ENCODE data around the gene LRRTM4.
"Not testable (repeated sequence)": the region's sequence is repeated elsewhere in the genome, so short reads cannot be mapped to it uniquely, and the experiment has no call there.

Gene LRRTM4

DNA sequence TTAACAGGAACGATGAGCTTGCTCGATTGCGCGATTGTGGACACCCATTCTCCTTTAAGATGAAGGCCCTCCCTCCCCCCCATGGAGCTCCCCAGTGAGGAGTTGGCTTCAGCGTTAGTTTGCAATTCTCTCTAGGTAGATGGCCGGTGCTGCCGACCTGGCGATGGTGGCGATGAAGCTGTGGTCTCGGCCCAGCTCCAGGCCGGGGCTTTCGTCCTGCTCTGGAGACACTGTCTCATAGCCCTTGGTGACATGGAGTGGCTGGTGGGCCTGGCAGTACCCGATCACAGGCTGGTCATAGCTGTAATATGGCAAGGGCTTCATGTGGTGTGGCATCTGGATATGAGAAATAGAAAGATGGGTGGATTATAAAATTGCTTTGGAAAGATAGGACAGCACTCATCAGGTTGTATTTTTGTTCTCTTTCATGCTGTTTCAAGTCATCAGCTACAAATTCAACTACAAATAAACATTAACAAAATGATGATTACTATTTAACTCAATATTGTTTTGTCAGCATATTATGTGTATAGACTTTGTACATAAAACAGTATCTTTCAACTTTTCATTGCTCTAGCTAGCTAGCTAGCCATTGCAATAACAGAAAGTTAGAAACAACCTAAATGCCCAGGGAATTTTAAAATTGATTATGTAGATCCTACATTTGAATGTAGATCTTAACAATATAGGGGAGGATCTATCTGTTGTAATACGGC is 773.4 kb downstream of the LRRTM4 start:
- DNase-seq (ENCODE audit: insufficient read length, low spot score), result no peak
- no peak for FAIRE-seq
- no peak for TF ChIP-seq SPI1 (IDR thresholded peaks at IDR 0.05; ENCODE audit: low read depth, low read length)
- TF ChIP-seq POU2F2 (IDR thresholded peaks at IDR 0.05; ENCODE audit: low read depth, low read length), result no peak
- TF ChIP-seq POLR2AphosphoS5 (IDR thresholded peaks at IDR 0.05; ENCODE audit: low read depth, low read length), result no peak
- TF ChIP-seq TAF1 (IDR thresholded peaks at IDR 0.05; ENCODE audit: low read depth, low read length), result no peak
- no peak for TF ChIP-seq PAX5 (IDR thresholded peaks at IDR 0.05; ENCODE audit: insufficient read depth, low read length, severe bottlenecking)
- no peak for TF ChIP-seq POLR2A (IDR thresholded peaks at IDR 0.05; ENCODE audit: low read depth, low read length)

DNA sequence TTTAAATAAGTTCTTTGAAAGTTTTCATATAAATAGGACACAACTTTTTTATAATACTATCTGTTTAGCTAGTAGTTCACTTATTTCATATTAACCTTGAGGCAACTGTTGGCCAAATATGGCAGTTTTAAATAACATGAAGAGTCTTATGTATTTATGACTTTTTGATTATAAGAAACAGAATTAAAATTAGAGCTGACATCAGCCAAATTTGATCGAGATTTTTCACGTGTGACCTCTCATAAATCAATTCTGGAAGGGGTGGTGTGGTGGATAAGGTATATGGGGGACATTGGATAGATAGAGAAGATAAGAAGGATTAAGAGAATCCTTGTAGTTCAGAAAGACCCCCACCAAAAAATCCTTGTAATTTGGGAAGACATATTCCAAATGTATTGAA is 776.6 kb downstream of the LRRTM4 start:
- no peak for TF ChIP-seq POU2F2 (IDR thresholded peaks at IDR 0.05; ENCODE audit: low read depth, low read length)
- no peak for TF ChIP-seq PAX5 (IDR thresholded peaks at IDR 0.05; ENCODE audit: insufficient read depth, low read length, severe bottlenecking)
- TF ChIP-seq POLR2AphosphoS5 (IDR thresholded peaks at IDR 0.05; ENCODE audit: low read depth, low read length), result no peak
- no peak for TF ChIP-seq TAF1 (IDR thresholded peaks at IDR 0.05; ENCODE audit: low read depth, low read length)
- no peak for TF ChIP-seq SPI1 (IDR thresholded peaks at IDR 0.05; ENCODE audit: low read depth, low read length)
- TF ChIP-seq POLR2A (IDR thresholded peaks at IDR 0.05; ENCODE audit: low read depth, low read length), result no peak
- DNase-seq (ENCODE audit: insufficient read length, low spot score) (no peak), FAIRE-seq (no peak)

DNA sequence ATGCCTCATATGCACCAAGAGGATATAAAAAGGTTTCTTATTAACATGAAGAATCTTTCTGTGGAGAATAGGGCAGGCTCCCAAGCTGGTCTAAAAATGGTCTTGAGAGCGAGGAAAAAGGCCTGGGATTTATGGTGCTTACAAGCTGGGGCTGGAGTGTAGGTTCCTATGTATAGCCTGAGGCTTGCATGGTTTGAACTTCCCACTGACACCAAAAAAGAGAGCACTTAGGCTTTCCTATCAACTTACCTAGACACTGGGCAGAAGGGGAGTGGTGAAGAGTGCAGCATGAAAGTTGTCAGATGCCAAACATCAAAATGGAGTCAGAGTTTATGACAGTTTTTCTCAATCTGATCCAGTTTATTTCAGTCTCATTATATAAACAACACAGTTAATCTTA is 784.6 kb downstream of the LRRTM4 start:
- FAIRE-seq (no peak), DNase-seq (ENCODE audit: insufficient read length, low spot score) (no peak)
- TF ChIP-seq TAF1 (IDR thresholded peaks at IDR 0.05; ENCODE audit: low read depth, low read length) (no peak), SPI1 (IDR thresholded peaks at IDR 0.05; ENCODE audit: low read depth, low read length) (no peak), PAX5 (IDR thresholded peaks at IDR 0.05; ENCODE audit: insufficient read depth, low read length, severe bottlenecking) (no peak), POLR2A (IDR thresholded peaks at IDR 0.05; ENCODE audit: low read depth, low read length) (no peak), POLR2AphosphoS5 (IDR thresholded peaks at IDR 0.05; ENCODE audit: low read depth, low read length) (no peak), POU2F2 (IDR thresholded peaks at IDR 0.05; ENCODE audit: low read depth, low read length) (no peak)

DNA sequence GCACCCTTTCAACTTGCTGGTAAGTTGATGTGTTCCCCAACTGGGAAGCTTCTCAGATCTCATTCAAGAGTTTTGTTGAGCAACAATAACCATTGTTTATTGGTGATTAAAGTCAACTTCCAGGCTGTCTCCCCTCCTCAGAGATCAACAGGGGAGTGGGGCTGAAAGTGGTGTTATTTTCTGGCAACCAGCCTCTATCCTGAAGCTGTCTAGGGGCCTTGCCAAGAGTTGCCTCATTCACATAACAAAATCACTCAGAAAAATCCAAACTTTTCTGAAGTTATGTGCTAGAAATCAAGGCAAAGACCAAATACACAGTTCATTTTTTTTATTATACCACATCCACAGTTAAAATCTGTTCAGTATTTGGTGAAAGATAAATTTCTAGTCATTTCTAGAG is 788.4 kb downstream of the LRRTM4 start:
- no peak for TF ChIP-seq TAF1 (IDR thresholded peaks at IDR 0.05; ENCODE audit: low read depth, low read length)
- TF ChIP-seq SPI1 (IDR thresholded peaks at IDR 0.05; ENCODE audit: low read depth, low read length), result no peak
- TF ChIP-seq POLR2AphosphoS5 (IDR thresholded peaks at IDR 0.05; ENCODE audit: low read depth, low read length), result no peak
- TF ChIP-seq PAX5 (IDR thresholded peaks at IDR 0.05; ENCODE audit: insufficient read depth, low read length, severe bottlenecking), result no peak
- TF ChIP-seq POLR2A (IDR thresholded peaks at IDR 0.05; ENCODE audit: low read depth, low read length), result no peak
- no peak for TF ChIP-seq POU2F2 (IDR thresholded peaks at IDR 0.05; ENCODE audit: low read depth, low read length)
- DNase-seq (ENCODE audit: insufficient read length, low spot score) (no peak), FAIRE-seq (no peak)

GRCh38 chr2:76731157-76731556 is 791.0 kb downstream of the LRRTM4 start:
- FAIRE-seq (no peak), DNase-seq (ENCODE audit: insufficient read length, low spot score) (no peak)
- peak; percentile 29; the same call in 1 of the 2 replicates for TF ChIP-seq SPI1 (IDR thresholded peaks at IDR 0.05; ENCODE audit: low read depth, low read length)
- TF ChIP-seq PAX5 (IDR thresholded peaks at IDR 0.05; ENCODE audit: insufficient read depth, low read length, severe bottlenecking), result no peak

DNA sequence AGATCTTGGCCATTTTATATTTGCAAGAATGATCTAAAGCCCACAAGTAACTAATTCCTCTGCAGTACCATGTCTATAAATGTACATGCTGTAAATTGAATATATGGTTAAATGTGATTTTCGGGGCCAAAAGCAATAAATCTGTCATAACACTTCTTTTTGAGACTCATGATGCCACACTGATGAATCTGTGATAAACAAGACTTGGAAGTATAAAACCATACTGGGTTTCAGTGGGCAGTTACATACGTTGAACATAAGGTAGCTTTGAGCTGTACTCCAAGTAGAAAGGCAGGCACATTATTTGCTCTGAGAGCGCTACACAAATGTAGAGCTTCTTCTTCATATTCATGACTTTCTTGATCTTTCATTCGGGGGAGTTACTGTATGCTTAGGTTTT is 792.2 kb downstream of the LRRTM4 start:
- DNase-seq (ENCODE audit: insufficient read length, low spot score), result no peak
- no peak for TF ChIP-seq TAF1 (IDR thresholded peaks at IDR 0.05; ENCODE audit: low read depth, low read length)
- no peak for TF ChIP-seq POU2F2 (IDR thresholded peaks at IDR 0.05; ENCODE audit: low read depth, low read length)
- TF ChIP-seq PAX5 (IDR thresholded peaks at IDR 0.05; ENCODE audit: insufficient read depth, low read length, severe bottlenecking), result no peak
- TF ChIP-seq POLR2A (IDR thresholded peaks at IDR 0.05; ENCODE audit: low read depth, low read length), result no peak
- no peak for TF ChIP-seq SPI1 (IDR thresholded peaks at IDR 0.05; ENCODE audit: low read depth, low read length)
- no peak for TF ChIP-seq POLR2AphosphoS5 (IDR thresholded peaks at IDR 0.05; ENCODE audit: low read depth, low read length)
- FAIRE-seq, result no peak

- no peak for FAIRE-seq
- no peak for DNase-seq (ENCODE audit: insufficient read length, low spot score)
- TF ChIP-seq POLR2A (IDR thresholded peaks at IDR 0.05; ENCODE audit: low read depth, low read length) (no peak), POLR2AphosphoS5 (IDR thresholded peaks at IDR 0.05; ENCODE audit: low read depth, low read length) (no peak), PAX5 (IDR thresholded peaks at IDR 0.05; ENCODE audit: insufficient read depth, low read length, severe bottlenecking) (no peak), SPI1 (IDR thresholded peaks at IDR 0.05; ENCODE audit: low read depth, low read length) (no peak), TAF1 (IDR thresholded peaks at IDR 0.05; ENCODE audit: low read depth, low read length) (no peak), POU2F2 (IDR thresholded peaks at IDR 0.05; ENCODE audit: low read depth, low read length) (no peak)
Measured at GRCh38 chr2:76721226-76721625, 801.0 kb downstream of the LRRTM4 start.

DNA sequence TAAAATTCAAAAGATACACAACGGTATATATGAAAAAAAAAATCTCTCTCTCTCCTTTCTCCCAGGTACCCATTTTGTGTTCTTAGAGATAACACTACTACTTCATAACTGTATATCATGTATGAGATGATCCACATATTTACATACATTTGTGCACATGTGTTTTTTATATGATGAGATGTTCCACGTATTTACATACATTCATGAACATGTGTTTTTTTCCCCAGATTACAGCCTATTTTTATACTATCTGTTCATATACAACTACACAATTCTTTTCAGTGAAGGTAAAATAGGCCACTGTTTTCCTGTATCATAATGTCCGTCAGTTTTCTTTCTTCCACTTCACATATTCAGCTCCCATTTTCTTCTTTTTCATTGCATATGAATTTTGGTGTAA is 808.9 kb downstream of the LRRTM4 start:
- FAIRE-seq, result no peak
- no peak for DNase-seq (ENCODE audit: insufficient read length, low spot score)
- no peak for TF ChIP-seq PAX5 (IDR thresholded peaks at IDR 0.05; ENCODE audit: insufficient read depth, low read length, severe bottlenecking)
- no peak for TF ChIP-seq POU2F2 (IDR thresholded peaks at IDR 0.05; ENCODE audit: low read depth, low read length)
- no peak for TF ChIP-seq POLR2AphosphoS5 (IDR thresholded peaks at IDR 0.05; ENCODE audit: low read depth, low read length)
- TF ChIP-seq POLR2A (IDR thresholded peaks at IDR 0.05; ENCODE audit: low read depth, low read length), result no peak
- TF ChIP-seq TAF1 (IDR thresholded peaks at IDR 0.05; ENCODE audit: low read depth, low read length), result no peak
- no peak for TF ChIP-seq SPI1 (IDR thresholded peaks at IDR 0.05; ENCODE audit: low read depth, low read length)

DNA sequence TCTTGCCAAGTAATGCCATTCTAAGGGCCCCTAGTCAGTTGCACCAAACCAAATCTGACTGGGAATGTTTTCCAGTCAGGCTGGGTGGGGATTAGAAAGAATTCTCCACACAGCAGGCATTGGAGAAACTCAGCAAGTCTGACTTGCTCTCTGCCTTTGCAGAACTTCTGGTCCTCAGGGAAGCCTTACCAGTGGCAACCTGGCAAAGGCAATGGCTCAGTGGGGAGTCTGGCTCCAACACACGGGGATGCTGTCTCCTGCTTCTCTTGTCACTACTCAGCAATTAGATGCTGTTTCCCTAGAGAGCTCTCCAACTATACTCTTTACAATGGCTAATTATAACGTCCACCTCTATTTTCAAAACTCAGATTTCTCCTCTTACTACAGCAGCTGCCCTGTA is 810.7 kb downstream of the LRRTM4 start:
- FAIRE-seq, result no peak
- TF ChIP-seq POLR2A (IDR thresholded peaks at IDR 0.05; ENCODE audit: low read depth, low read length) (no peak), SPI1 (IDR thresholded peaks at IDR 0.05; ENCODE audit: low read depth, low read length) (no peak), TAF1 (IDR thresholded peaks at IDR 0.05; ENCODE audit: low read depth, low read length) (no peak), POLR2AphosphoS5 (IDR thresholded peaks at IDR 0.05; ENCODE audit: low read depth, low read length) (no peak), PAX5 (IDR thresholded peaks at IDR 0.05; ENCODE audit: insufficient read depth, low read length, severe bottlenecking) (no peak), POU2F2 (IDR thresholded peaks at IDR 0.05; ENCODE audit: low read depth, low read length) (no peak)
- DNase-seq (ENCODE audit: insufficient read length, low spot score), result no peak

GRCh38 chr2:76700894-76701293 is 821.3 kb downstream of the LRRTM4 start:
- FAIRE-seq (no peak), DNase-seq (ENCODE audit: insufficient read length, low spot score) (no peak)
- TF ChIP-seq POLR2A (IDR thresholded peaks at IDR 0.05; ENCODE audit: low read depth, low read length) (no peak), POU2F2 (IDR thresholded peaks at IDR 0.05; ENCODE audit: low read depth, low read length) (no peak), PAX5 (IDR thresholded peaks at IDR 0.05; ENCODE audit: insufficient read depth, low read length, severe bottlenecking) (no peak), POLR2AphosphoS5 (IDR thresholded peaks at IDR 0.05; ENCODE audit: low read depth, low read length) (no peak), TAF1 (IDR thresholded peaks at IDR 0.05; ENCODE audit: low read depth, low read length) (no peak), SPI1 (IDR thresholded peaks at IDR 0.05; ENCODE audit: low read depth, low read length) (no peak)

DNA sequence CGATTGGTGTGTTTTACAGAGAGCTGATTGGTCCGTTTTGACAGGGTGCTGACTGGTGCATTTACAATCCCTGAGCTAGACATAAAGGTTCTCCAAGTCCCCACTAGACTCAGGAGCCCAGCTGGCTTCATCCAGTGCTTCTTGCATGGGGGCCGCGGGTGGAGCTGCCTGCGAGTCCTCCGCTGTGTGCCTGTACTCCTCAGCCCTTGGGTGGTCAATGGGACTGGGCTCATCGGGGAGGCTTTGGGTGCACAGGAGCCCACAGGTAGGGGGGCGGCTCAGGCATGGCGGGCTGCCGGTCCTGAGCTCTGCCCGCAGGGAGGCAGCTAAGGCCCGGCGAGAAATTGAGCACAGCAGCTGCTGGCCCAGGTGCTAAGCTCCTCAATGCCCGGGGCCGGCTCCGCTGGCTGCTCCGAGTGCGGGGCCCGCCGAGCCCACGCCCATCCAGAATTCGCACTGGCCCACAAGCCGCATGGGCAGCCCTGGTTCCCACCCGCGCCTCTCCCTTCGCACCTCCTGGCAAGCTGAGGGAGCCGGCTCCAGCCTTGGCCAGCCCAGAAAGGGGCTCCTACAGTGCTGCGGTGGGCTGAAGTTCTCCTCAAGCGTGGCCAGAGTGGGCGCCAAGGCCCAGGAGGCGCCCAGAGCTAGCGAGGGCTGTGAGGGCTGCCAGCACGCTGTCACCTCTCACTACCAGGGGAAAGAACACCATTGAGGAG is 824.0 kb downstream of the LRRTM4 start:
- FAIRE-seq; DNase-seq (ENCODE audit: insufficient read length, low spot score): not testable (repeated sequence)

Measured in GM12891 (cell line).